ENCODE data around the gene CYGB. TPM values are rescaled to one million over a fixed set of nuclear protein-coding genes. Genes with fewer than 3 reads are reported as not detected.

CYGB gene
- polyA plus RNA-seq, 3 donors, result not detected

GRCh38 chr17:76584427-76585032 lies 47.0 kb upstream of the CYGB start:
- peak overlapping the region; percentile 76 for H3K4me2 ChIP-seq (replicated peaks; ENCODE audit: extremely low read depth, low read length, poor library complexity, severe bottlenecking)
- peaks cover 34 to 36% of the 10 kb centered on the region in 2 donors for H3K4me1 ChIP-seq (ENCODE audit: control insufficient read depth in 1 of 2, insufficient read depth in 2 of 2, low read length in 2 of 2)
- peak overlapping the region in 4 of 7 donors; percentile 53 to 88 (median 82) for H3K27ac Mint-ChIP-seq
- TF ChIP-seq CTCF (IDR thresholded peaks at IDR 0.05), result no peak
- peaks cover 0 to 18% (median 3%) of the 10 kb centered on the region in 7 donors for H3K9me3 Mint-ChIP-seq
- intact Hi-C loops (cut with micrococcal nuclease), result loop anchor here (2.0 to 10.0 kb wide), 4 partner anchors 16 to 120 kb away; partner anchors contain the start of gene AANAT (in 1 of the 2)
- H3K36me3 ChIP-seq (replicated peaks in 1 of 2; ENCODE audit: control insufficient read depth in 1 of 2, insufficient read depth in 2 of 2, low read length in 2 of 2), result no peaks in the 10 kb centered on the region
- WGBS (ENCODE audit: insufficient coverage), result 46% methylated on average over 8 of the region's 17 CpGs
- H3K36me3 Mint-ChIP-seq, result peaks cover 7 to 22% of the 10 kb centered on the region in 2 donors
- H3K79me2 ChIP-seq (ENCODE audit: insufficient read depth, low read length), result no peaks in the 10 kb centered on the region
- no peaks in the 10 kb centered on the region for H4K20me1 ChIP-seq (ENCODE audit: insufficient read depth, low read length)
- peak overlapping the region; percentile 52 to 85 (median 79) for H3K4me3 ChIP-seq (replicated peaks in 1 of 3; ENCODE audit: low read depth in 2 of 3, low read length in 3 of 3)
- peaks cover 0 to 5% of the 10 kb centered on the region in 2 donors for H3K9me3 ChIP-seq (replicated peaks in 1 of 2; ENCODE audit: control insufficient read depth in 1 of 2, insufficient read depth in 1 of 2, low read length in 2 of 2)
- DNase-seq, result no peak
- peaks cover 47 to 65% (median 47%) of the 10 kb centered on the region in 3 donors for H3K27me3 Mint-ChIP-seq (ENCODE audit: low read depth in 3 of 3)
- H3K27ac ChIP-seq (ENCODE audit: low read depth in 1 of 2, low read length in 2 of 2), result peak overlapping the region in 1 of 2 donors; percentile 78
- H3K4me3 Mint-ChIP-seq, result peak overlapping the region; percentile 89 to 90
- peak overlapping the region; percentile 83 for H2AFZ ChIP-seq (ENCODE audit: insufficient read depth, low read depth, low read length, poor library complexity, severe bottlenecking)
- H3K4me1 Mint-ChIP-seq, result peaks cover 48% of the 10 kb centered on the region
- H3K27me3 ChIP-seq (ENCODE audit: control insufficient read depth in 2 of 2, insufficient read depth in 2 of 2, low read length in 2 of 2), result peaks cover 9 to 34% of the 10 kb centered on the region in 2 donors
- peak overlapping the region; percentile 88 for H3K9ac ChIP-seq (ENCODE audit: insufficient read depth, low read length, poor library complexity, severe bottlenecking)

- Histone ChIP-seq H3K9ac (ENCODE audit: insufficient read depth, low read length, poor library complexity, severe bottlenecking) (no peak overlapping the region), H3K36me3 (replicated peaks in 1 of 2; ENCODE audit: control insufficient read depth in 1 of 2, insufficient read depth in 2 of 2, low read length in 2 of 2) (no peaks in the 10 kb centered on the region), H3K27me3 (ENCODE audit: control insufficient read depth in 2 of 2, insufficient read depth in 2 of 2, low read length in 2 of 2) (peaks cover 9 to 23% of the 10 kb centered on the region in 2 donors), H3K79me2 (ENCODE audit: insufficient read depth, low read length) (no peaks in the 10 kb centered on the region), H3K27ac (ENCODE audit: low read depth in 1 of 2, low read length in 2 of 2) (no peak overlapping the region), H3K4me3 (replicated peaks in 1 of 3; ENCODE audit: low read depth in 2 of 3, low read length in 3 of 3) (no peak overlapping the region), H2AFZ (ENCODE audit: insufficient read depth, low read depth, low read length, poor library complexity, severe bottlenecking) (no peak overlapping the region), H3K4me2 (replicated peaks; ENCODE audit: extremely low read depth, low read length, poor library complexity, severe bottlenecking) (no peak overlapping the region), H3K4me1 (ENCODE audit: control insufficient read depth in 1 of 2, insufficient read depth in 2 of 2, low read length in 2 of 2) (peaks cover 40 to 44% of the 10 kb centered on the region in 2 donors), H3K9me3 (replicated peaks in 1 of 2; ENCODE audit: control insufficient read depth in 1 of 2, insufficient read depth in 1 of 2, low read length in 2 of 2) (peaks cover 0 to 5% of the 10 kb centered on the region in 2 donors), H4K20me1 (ENCODE audit: insufficient read depth, low read length) (peaks cover 4% of the 10 kb centered on the region)
- no peak for TF ChIP-seq CTCF (IDR thresholded peaks at IDR 0.05)
- peak overlapping the region in 1 of 2 donors; percentile 28 for H3K4me3 Mint-ChIP-seq
- peaks cover 0 to 9% (median 0%) of the 10 kb centered on the region in 7 donors for H3K9me3 Mint-ChIP-seq
- peaks cover 5 to 14% of the 10 kb centered on the region in 2 donors for H3K36me3 Mint-ChIP-seq
- intact Hi-C loops (cut with micrococcal nuclease), result loop anchor here in 1 of 2 donors (10.0 kb wide), 1 partner anchor 118 kb away; the partner anchor contains the start of gene AANAT
- peak overlapping the region in 1 of 7 donors; percentile 66 for H3K27ac Mint-ChIP-seq
- H3K4me1 Mint-ChIP-seq, result peaks cover 54% of the 10 kb centered on the region
- no peak for DNase-seq
- WGBS (ENCODE audit: insufficient coverage), result no CpG with 5 or more reads among the region's 3 CpGs
- peaks cover 32 to 48% (median 32%) of the 10 kb centered on the region in 3 donors for H3K27me3 Mint-ChIP-seq (ENCODE audit: low read depth in 3 of 3)
These were observed 45.2 kb upstream of the CYGB start for GRCh38 chr17:76582660-76583059.
